CD4-positive, alpha-beta T cell treated with Interleukin-17A for 4 hours (primary cell): ENCODE data around the gene ST8SIA2.
"Not testable (repeated sequence)": the region's sequence is repeated elsewhere in the genome, so short reads cannot be mapped to it uniquely, and the experiment has no call there.

Experiments used
- DNase-seq: peaks from one replicate; pipeline ENCODE4 v3.0.0-alpha.2; 2020; ENCODE audit warnings: mixed read lengths

Gene ST8SIA2

DNA sequence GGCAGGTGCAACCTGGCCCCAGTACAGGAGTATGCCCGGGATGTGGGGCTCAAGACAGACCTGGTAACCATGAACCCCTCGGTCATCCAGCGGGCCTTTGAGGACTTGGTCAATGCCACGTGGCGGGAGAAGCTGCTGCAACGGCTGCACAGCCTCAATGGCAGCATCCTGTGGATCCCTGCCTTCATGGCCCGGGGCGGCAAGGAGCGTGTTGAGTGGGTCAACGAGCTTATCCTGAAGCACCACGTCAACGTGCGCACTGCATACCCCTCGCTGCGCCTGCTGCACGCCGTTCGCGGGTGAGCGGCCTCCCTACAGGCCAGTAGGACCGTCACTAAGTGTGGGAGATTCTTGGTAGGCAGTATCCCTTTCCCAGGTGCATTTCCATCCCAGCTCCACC lies 51.0 kb downstream of the ST8SIA2 start:
- DNase-seq = no peak

DNA sequence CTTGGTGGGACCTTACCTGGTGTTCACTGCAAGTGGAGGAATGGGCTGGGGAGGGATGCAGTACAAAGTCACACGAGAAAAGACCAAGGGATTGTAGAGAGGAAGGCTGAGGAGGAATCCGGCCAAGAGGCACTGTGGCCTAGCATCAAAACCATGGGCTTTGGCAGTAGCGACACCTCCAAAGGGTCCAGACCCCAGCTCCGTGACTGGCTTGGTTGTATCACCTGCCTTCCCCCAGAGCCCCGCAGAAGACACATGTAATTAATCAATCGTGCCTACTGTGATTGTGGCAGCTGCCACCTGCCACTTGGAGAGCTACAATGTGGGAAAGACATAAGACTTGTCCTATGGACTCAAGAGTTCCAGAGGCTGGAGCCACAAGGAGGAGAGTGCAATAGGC lies 54.7 kb downstream of the ST8SIA2 start:
- DNase-seq = no peak

DNA sequence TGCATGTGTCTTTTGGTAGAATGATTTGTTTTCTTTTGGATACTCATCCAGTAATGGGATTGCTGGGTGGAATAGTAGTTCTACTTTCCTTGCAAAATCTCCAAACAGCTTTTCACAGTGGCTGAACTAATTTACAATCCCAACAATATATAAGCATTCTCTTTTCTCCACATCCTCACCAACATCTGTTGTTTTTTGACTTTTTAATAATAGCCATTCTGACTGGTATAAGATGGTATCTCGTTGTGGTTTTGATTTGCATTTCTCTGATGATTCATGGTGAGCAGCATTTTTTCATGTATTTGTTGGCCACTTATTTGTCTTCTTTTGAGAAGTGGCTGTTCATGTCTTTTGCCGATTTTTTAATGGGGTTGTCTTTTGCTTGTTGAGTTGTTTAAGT lies 55.8 kb downstream of the ST8SIA2 start:
- DNase-seq = no peak

DNA sequence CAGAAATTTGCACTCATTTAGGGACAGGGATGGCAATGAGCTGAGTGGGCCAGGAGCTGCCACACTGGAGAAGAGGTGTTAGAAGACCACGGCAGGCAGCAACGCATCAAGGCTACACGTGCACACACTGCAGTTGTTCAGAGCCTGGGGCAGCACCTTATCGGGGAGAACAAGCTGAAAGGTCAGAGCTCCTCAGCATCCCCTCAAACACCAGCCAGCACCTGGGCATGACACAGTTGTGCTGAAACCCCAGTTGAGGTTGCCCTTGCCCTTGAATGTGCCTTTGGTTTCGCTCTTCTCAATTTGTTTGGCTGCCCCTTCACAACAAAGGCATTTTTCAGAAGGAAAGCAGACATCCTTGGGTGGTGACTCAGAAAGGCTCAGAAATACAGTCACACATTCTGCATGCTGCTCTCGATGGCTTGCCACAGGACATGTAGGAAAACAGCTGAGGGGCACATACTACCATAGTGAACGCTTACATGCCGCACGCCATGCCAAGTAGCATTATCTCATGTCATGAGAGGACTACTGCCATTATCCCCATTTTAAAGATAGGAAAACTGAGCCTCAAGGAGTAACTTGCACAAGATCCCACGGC lies 57.6 kb downstream of the ST8SIA2 start:
- DNase-seq = no peak

DNA sequence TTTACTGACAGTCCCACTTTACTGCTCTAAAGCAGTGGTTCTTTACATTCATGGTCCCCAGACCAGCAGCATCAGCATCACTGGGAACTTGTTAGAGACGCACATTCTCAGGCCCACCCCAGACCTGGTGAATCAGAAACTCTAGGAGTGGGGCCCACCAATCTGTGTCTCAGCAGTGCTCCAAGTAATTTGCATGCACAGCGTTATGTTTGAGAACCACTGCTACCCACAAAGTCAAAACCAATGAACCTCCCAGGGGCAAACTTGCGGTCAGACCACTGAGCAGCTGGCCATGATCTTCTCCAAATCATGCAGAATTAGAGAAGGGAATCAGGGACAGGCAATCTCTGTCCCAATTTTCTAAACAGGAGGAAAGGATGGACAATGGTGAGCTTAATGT lies 58.5 kb downstream of the ST8SIA2 start:
- no peak for DNase-seq

DNA sequence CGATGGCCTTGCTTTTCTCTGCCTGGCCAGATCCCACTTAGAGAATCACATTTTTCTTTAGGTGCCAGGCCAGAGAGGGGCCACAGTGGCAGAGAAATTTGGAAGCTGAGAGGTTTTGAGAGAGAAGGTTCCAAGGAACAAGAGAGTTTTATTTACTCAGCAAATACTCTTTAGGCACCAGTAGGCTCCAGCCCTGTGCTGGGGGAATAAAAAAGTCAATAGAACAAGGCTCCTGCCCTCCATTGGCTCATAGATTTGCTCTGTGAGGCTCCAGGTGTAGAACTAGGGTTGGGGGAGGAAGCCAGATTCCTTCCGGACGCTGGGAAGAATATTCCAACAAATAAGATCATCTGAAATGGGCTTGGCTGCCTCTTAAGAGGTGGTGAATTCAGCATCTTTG lies 59.9 kb downstream of the ST8SIA2 start:
- DNase-seq = no peak

DNA sequence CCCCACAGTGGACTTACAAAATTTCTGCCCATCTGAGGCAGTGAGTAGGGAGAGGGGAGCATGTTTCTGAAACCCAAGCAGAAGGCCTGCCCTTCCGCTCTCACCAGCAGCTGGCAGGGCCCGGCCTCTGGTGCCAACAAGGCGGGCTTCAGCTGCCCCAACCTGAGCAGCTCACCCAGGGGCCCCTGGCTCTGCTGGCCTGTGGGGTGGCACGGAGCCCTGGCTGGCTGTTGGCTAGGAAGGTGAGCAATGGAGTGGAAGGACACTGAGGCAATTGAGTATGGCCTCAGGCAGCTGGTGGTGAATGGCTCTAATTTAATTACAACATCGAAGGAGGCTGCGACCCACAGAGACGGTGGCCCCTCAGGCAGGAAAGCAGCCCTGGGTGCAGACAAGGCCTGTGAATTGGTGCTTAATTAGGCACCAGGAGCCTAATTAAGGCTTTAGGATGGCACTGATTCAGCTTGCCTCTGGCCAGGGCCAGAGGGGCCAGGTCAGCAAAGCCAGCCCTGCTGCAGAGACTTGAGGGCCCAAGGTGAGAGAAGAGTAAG lies 60.9 kb downstream of the ST8SIA2 start:
- no peak for DNase-seq

DNA sequence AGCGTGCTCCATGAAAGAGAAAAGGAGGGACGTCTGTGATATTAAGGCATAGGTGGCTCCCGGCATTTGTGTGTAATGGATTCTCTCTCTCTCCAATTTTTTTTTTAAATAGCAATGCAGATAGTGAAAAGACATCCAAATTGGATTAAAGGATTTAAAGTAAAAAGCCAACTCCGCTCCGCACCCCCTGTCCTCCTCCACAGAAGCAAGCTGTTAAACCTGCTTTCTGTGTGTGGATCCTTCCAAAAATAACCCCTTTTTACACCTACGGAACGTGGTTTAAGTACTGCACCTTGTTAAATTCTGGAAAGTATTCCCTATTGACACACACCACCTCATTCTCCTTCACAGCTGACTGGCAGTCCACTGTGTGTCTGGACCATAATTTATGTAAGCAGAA lies 61.6 kb downstream of the ST8SIA2 start:
- no peak for DNase-seq

DNA sequence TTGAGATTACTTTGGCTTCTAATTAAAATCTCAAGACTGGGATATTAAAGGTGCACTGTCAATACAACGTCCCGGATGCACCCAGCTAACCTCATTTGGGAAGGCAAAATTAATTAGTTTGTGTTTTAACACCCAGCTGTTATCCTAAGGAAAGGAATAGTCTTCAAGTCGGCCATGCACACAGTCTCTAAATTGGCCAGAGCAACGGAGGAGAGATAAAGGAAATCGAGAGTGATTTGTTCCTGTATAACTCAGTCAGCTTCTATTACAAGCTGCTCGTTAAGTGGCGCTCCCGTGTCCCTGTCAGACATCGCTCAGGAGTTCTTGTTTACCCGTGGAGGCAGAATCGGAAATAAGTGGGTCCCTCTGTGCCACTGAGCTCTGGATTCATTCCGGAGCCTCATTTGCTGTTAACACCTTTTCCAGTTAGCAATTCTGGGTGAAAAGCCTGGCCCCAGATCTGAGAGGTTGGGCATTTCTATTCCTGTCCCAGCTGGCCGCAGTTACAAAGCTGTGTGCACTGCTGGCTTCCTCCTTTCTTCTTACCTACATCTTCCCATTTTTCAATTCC lies 63.9 kb downstream of the ST8SIA2 start:
- no peak for DNase-seq

DNA sequence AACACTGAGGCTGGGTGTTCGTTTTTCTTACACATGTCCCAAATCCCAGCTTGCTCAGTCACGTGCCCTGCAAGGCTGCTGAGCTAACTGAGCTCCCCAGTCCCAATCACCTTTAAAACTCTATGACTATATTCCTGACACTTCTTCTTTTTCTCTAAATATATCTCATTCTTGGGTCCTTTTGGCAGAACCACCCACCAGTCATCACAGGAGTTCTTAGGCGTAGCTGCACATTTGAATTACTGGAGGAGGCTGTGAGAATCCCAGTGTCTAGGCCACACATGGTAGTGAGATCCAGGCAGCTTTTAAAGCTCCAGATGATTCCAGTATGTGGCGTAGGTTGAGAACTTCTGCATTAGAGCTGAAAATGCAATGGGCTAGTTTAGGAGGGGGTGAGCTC lies 66.3 kb downstream of the ST8SIA2 start:
- DNase-seq = no peak

DNA sequence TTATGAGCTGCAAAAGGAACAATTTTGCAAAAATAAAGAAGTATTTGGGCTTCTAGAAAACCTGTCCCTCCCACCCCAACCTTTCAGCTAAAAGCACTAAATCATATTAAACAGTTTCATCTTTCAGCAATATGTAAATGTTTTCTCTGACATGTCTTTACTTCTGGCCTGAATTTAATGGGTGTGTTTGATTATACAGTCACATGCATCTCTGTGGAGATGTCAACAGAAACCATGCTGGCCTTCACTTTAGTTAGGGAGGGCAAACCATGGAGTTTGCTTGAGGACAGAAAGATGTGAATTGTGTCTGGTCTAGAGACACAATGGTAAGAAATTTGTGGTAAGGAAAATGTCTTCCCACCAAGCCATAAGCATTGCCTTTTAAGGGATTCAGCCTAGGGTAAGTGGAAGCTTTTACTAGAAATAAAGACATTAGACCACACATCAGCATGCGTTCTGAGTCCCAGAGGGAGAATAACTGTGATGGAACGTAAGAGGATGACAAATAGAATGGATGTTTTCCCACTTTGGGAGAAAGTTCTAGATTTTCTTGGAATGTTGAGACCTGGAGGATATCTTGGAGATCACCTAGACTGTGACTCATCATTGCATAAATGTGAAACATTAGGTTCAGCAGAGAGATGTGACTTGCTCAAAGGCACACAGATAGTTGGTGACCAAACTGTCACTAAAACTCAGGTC lies 68.9 kb downstream of the ST8SIA2 start:
- no peak for DNase-seq

DNA sequence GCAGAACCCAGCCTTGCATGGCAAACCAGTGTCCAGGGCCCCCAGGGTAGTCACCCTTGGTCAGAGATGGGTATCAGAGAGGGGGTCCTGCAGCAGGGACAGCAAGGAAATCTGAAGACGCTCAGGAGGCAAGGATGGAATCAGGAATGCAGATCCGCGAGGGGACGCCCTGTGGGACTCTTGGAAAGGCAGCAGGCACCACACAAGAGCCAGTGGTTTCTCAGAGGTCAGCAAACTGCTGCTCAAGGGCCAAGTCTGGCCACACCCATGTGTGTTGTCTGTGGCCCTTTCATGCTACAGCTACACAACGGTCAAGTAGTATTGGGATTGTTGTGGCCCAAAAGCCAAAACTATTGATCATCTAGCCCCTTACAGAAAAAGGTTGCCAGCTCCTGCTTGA lies 69.7 kb downstream of the ST8SIA2 start:
- no peak for DNase-seq

DNA sequence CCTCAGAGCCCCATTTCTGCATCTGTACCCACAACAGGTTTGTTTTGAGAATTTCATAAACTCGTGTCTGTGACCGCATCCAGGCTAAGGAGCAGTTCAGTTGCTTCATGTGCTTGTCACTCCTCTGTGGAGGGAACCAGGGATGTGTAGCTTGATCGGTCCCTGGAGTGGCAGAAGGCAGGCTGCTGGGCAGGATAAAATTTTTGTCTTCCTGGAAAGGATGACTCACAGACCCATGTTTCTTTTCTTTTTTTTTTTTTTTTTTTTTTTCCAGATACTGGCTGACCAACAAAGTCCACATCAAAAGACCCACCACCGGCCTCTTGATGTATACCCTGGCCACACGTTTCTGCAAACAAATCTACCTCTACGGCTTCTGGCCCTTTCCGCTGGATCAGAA lies 70.1 kb downstream of the ST8SIA2 start:
- no peak for DNase-seq

DNA sequence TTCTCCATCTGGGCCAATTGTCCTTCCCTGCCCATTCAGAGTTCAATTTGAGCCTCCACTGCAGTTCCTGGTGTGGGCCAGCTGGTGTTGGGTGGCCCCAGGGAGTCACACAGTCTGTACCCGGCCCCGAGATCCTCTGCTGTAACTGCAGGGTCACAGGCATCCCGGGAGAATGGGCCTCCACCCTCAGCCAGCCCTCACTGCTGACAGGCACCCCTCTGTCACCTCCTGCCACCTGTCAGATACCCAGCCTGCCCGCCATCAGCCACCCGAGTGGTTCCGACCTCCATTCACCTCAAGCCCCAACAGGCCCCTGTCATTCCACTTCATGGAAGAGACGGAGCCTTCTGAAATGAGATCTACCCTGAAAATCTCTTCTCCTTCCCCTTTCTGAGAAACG lies 73.2 kb downstream of the ST8SIA2 start:
- DNase-seq = no peak

DNA sequence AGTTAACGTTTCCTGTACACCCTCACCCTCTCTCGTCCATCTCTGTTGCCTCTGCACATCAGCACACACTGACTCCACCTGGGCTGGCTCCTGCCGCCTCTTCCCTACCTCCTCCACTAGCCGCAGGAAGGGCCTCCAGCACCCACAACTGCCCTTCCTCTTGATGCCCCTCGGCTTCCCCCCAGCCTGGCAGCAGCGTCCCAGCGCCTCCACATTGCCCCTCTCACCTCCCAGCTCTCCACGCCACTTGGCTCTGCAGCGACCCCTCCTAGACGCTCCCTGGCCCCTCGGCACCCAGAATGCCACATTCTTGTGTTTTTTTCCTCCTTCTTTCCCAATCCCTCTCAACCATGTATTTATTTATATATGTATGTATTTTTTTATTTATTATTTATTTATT lies 73.6 kb downstream of the ST8SIA2 start:
- no peak for DNase-seq

DNA sequence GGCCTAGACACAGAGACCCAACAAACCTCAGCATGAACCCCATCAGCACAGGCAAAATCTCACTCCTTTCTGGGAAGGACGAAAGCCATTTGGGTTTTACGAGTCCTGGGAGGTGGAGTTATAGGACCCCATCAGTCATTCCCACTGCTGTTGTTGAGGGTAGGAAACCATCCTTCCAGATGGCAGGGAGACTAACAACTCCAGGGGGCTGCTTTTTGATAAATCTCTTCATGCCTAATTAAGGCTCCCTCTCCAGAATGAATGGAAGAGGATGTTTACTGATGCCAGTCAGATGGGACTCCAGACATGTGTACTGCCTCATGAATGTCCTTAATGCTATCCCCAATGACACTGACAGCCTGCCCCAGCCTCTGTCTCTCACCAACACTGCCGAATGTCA lies 75.3 kb downstream of the ST8SIA2 start:
- no peak for DNase-seq

DNA sequence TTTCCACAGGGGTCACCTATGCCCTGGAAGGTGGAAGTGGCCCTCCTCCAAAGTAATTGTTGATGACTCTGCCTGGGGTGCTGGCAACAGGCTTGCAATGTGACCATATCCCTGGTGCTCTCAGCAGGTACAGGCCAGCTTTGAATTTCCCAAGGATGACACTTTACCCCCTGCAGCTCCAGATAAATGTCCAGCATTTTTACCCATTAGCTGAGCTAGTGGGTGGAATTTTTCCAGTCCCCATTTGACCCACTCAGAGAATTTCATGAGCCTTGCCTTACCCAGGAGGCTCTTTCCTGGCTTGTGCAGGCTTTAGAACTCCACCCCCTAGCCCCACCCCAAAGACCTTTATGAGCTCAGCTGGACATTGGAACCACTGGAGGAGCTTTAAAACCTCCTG lies 77.6 kb downstream of the ST8SIA2 start:
- no peak for DNase-seq

DNA sequence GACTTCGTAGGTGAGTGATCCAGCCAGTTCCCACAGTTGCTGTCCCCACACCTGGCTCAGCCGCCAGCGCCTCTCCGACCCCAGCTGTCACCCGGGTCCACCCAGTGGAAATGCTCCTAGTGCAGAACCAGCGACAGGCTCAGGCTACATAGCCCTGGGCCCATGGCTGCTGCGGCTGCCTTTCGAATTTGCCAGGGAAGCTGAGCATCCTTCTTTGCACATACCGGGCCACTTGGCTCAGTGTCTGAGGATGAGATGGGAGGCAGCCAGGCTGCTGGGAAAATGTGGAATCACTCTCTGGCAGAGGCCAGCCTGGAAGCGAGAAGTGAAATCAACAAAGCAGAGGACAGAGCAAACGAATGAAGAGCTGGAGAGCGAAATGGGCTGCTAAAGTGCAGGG lies 80.1 kb downstream of the ST8SIA2 start:
- no peak for DNase-seq

DNA sequence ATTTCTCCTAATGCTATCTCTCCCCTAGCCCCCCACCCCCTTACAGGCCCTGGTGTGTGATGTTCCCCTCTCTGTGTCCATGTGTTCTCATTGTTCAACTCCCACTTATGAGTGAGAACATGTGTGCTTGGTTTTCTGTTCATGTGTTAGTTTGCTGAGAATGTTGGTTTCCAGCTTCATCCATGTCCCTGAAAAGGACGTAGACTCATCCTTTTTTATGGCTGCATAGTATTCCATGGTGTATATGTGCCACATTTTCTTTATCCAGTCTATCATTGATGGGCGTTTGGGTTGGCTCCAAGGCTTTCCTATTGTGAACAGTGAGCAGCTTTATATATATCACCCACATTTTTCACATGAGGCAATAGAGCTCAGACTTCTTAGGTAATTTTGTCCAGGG lies 86.0 kb downstream of the ST8SIA2 start:
- not testable (repeated sequence) for DNase-seq

DNA sequence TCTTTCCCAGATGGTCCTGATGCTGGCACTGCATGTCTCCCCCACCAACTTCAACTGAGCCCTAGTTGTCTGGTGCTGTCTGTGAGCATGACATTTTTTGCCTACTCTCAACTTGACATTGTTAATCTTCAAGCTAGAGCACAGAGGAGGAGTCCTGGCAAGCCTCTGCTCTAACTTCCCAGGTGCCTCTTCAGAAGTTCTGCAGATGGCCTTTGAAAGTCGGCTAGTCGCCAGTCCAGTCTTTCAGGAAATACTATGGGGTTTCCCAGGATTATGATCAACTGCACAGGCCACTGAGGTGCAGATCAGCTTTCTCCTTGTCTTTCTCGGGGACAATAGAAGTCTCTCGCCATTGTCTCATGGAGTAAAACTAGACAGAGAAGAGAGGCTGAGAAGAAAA lies 86.7 kb downstream of the ST8SIA2 start:
- DNase-seq = no peak

DNA sequence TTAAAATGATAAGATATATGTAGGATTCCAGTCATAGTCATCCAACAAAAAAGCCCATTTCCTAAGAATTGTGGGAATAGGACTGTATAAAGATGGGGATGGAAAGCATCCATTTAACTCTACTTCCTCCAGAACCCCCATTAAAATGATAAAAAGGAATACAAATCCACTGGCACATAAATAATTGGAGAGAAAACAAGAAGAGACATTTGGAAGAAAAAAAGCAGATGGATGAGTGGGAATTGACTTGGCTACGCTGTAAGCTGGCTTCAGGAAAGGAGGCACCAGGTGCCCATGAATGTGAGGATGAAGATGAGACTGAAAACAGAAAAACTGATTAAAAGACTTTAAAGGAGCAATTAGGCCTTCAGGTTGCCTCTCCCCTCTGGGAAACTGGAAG lies 91.8 kb downstream of the ST8SIA2 start:
- no peak for DNase-seq

DNA sequence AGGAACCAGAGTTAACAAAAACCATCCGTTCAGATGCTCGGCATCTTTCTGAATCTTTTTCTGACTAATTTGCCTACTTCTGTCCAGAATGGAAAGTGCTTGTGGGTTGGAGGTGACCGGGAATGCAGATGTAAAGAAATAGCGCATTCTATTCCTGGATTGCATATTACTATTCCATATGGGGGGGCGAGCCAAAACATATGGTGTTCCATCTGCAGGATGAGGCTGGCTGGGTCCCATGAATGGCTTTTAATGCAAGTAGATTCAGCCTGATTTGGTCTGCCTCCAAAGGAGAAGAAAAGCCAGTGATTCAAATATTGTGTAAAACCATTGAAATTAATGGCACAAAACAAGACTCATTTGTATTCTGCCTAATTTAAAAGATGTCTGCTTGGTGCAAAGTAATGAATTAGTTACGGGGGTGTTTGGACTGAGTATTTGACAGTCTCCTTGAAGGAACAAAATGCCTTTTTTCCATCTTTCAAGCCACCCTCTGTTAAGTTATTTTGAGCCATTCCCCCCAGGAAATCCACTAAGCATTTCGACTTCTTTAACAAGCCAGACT lies 99.0 kb downstream of the ST8SIA2 start:
- no peak for DNase-seq

DNA sequence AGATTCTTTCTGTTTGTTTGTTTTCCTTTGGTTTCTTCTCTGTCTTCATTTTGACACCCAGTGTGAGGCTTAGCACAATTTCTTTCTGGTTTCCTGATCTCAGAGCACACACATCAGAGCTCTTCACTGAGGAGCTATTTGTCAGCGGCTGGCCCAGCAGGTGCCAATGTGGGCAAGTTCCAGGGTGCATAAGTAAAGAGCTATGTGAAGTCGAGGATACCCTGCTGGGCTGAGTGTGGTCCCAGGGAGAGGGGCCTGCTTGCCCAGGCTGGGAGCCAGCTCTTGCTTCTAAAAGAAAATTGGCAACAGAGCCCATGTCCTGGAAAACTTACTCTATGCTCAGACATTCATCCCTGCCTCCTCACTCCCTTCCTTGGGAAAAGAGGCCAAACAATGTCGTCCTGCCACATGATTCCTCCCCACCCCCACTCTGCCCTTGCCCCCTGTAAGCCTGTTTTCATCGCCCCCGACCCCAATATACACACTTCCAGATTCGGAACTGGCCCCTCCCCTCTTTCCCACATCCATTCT lies 101.2 kb downstream of the ST8SIA2 start:
- no peak for DNase-seq

DNA sequence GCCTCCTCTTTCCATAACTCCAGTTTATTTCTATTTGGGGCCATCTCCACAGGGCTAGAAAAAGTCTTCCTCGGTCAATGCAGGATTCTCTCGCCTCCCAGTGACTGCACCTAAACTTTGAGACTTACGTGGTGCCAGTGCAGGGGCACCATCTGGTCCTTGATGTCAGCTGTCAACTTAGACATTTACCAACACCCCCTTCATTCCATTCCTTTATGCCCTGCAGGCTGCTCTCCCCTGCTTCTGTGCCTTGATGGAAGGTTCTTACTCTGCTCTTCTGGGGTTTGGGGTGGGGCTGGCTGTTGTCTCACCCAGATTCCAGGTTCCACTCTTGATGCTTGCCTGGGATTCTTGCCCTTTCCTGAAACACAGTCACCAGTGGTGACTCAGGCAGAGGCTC lies 101.8 kb downstream of the ST8SIA2 start:
- no peak for DNase-seq
